Measurements from ENCODE around the gene MAP6. TPM values are rescaled to one million over a fixed set of nuclear protein-coding genes. Genes with fewer than 3 reads are reported as not detected.

The MAP6 gene
- total RNA-seq, 6 experiments from 2014 or later, result 0.53 to 4.3 (median 0.96) TPM

GRCh38 chr11:75706260-75706729 is 37.5 kb upstream of the MAP6 start:
- Mint-ChIP-seq H3K36me3 (ENCODE audit: low read depth) (no peaks in the 10 kb centered on the region), H3K4me3 (no peak overlapping the region), H3K9me3 (peaks cover 8% of the 10 kb centered on the region; the same call in 1 of the 2 replicates), H3K27me3 (ENCODE audit: insufficient read depth) (peaks cover 25% of the 10 kb centered on the region), H3K27ac (no peak overlapping the region), H3K4me1 (ENCODE audit: low read depth) (peaks cover 13% of the 10 kb centered on the region)
- TF ChIP-seq, protein P1, sequence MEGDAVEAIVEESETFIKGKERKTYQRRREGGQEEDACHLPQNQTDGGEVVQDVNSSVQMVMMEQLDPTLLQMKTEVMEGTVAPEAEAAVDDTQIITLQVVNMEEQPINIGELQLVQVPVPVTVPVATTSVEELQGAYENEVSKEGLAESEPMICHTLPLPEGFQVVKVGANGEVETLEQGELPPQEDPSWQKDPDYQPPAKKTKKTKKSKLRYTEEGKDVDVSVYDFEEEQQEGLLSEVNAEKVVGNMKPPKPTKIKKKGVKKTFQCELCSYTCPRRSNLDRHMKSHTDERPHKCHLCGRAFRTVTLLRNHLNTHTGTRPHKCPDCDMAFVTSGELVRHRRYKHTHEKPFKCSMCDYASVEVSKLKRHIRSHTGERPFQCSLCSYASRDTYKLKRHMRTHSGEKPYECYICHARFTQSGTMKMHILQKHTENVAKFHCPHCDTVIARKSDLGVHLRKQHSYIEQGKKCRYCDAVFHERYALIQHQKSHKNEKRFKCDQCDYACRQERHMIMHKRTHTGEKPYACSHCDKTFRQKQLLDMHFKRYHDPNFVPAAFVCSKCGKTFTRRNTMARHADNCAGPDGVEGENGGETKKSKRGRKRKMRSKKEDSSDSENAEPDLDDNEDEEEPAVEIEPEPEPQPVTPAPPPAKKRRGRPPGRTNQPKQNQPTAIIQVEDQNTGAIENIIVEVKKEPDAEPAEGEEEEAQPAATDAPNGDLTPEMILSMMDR (IDR thresholded peaks at IDR 0.05), result peak; percentile 98
- DNase-seq, result peak; percentile 50

GRCh38 chr11:75705541-75705940 is 36.7 kb upstream of the MAP6 start:
- DNase-seq, result no peak
- peaks cover 20% of the 10 kb centered on the region for H3K27me3 Mint-ChIP-seq (ENCODE audit: insufficient read depth)
- H3K9me3 Mint-ChIP-seq, result peaks cover 8% of the 10 kb centered on the region; the same call in 1 of the 2 replicates
- peaks cover 13% of the 10 kb centered on the region for H3K4me1 Mint-ChIP-seq (ENCODE audit: low read depth)
- no peak overlapping the region for H3K27ac Mint-ChIP-seq
- no peak overlapping the region for H3K4me3 Mint-ChIP-seq
- no peaks in the 10 kb centered on the region for H3K36me3 Mint-ChIP-seq (ENCODE audit: low read depth)
- TF ChIP-seq, protein P1 (IDR thresholded peaks at IDR 0.05), result no peak

- DNase-seq, result no peak
- H3K9me3 Mint-ChIP-seq, result peaks cover 8% of the 10 kb centered on the region; the same call in 1 of the 2 replicates
- TF ChIP-seq, protein P1 (IDR thresholded peaks at IDR 0.05), result no peak
These were observed 34.9 kb upstream of the MAP6 start for GRCh38 chr11:75703695-75704237.

GRCh38 chr11:75700940-75701339 is 32.1 kb upstream of the MAP6 start:
- no peak for DNase-seq
- H3K27me3 Mint-ChIP-seq (ENCODE audit: insufficient read depth), result peaks cover 37% of the 10 kb centered on the region
- H3K36me3 Mint-ChIP-seq (ENCODE audit: low read depth), result no peaks in the 10 kb centered on the region
- no peak overlapping the region for H3K27ac Mint-ChIP-seq
- H3K4me3 Mint-ChIP-seq, result no peak overlapping the region
- TF ChIP-seq, protein P1 (IDR thresholded peaks at IDR 0.05), result no peak
- peaks cover 7% of the 10 kb centered on the region for H3K4me1 Mint-ChIP-seq (ENCODE audit: low read depth)
- no peaks in the 10 kb centered on the region for H3K9me3 Mint-ChIP-seq

More at GRCh38 chr11:75703695-75704237, 34.9 kb upstream of the MAP6 start:
- H3K27ac Mint-ChIP-seq, result no peak overlapping the region
- H3K4me1 Mint-ChIP-seq (ENCODE audit: low read depth), result peaks cover 13% of the 10 kb centered on the region
- H3K27me3 Mint-ChIP-seq (ENCODE audit: insufficient read depth), result peaks cover 32% of the 10 kb centered on the region
- H3K4me3 Mint-ChIP-seq, result no peak overlapping the region
- H3K36me3 Mint-ChIP-seq (ENCODE audit: low read depth), result no peaks in the 10 kb centered on the region

DNA sequence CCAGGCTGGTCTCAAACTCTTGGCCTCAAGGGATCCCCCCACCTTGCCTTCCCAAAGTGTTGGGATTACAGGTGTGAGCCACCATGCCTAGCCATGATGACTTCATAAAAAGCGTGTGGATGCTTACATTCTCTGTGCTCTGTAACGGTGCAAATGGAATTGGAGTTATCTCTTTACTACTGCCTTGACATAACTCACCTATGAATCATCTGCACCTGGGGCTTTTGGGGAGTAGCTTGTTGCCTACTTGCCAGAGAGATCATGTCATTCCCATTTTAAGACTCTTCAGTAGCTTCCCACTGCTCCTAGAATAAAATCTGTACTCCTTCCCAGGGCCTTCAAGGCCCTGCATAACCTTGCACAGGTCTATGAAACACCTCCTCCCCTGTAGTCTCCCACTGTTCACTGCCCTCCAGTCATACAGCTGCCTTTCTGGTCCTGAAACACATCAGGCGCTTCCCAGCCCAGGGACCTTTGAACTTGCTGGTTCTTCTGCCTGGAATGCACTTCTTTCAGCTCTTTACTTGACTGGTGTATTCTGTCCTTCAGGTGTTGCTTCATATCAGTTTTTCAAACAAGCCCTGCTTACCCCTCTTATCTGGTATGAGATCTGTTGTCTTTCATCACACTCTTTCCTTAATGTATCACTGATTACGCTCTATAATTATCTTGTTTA is 29.2 kb upstream of the MAP6 start:
- Mint-ChIP-seq H3K4me1 (ENCODE audit: low read depth) (no peaks in the 10 kb centered on the region; the same call in 1 of the 2 replicates), H3K9me3 (no peaks in the 10 kb centered on the region)

More for the DNA sequence above, 29.2 kb upstream of the MAP6 start:
- H3K27me3 Mint-ChIP-seq (ENCODE audit: insufficient read depth), result peaks cover 57% of the 10 kb centered on the region
- H3K36me3 Mint-ChIP-seq (ENCODE audit: low read depth), result no peaks in the 10 kb centered on the region
- H3K4me3 Mint-ChIP-seq, result no peak overlapping the region
- TF ChIP-seq, protein P1 (IDR thresholded peaks at IDR 0.05), result no peak
- no peak overlapping the region for H3K27ac Mint-ChIP-seq
- DNase-seq, result no peak
